CD14-positive monocyte (primary cell): ENCODE measurements around the gene EP400. TPM values are rescaled to one million over a fixed set of nuclear protein-coding genes. Genes with fewer than 3 reads are reported as not detected.
"Not testable (repeated sequence)": the region's sequence is repeated elsewhere in the genome, so short reads cannot be mapped to it uniquely, and the experiment has no call there.

ENCODE experiments used
- DNase-seq, 3 donors: peaks; one replicate each; pipeline ENCODE4 v3.0.0-alpha.2; 2011 to 2022
- H2AFZ ChIP-seq: 2 replicates; pipeline ENCODE4 v1.6.0; 2012; ENCODE audit warnings: mild to moderate bottlenecking, low read depth, low read length, inconsistent platforms; ENCODE audit not compliant: insufficient read depth, poor library complexity, severe bottlenecking
- H3K27ac ChIP-seq, 2 donors: 1 replicate in 1 of 2; 2 replicates in 1 of 2; pipeline ENCODE4 v1.5.1; 2012 to 2013; ENCODE audit warnings: low read length in 2 of 2, control low read depth in 1 of 2, inconsistent platforms in 1 of 2, low read depth in 1 of 2, mild to moderate bottlenecking in 1 of 2
- H3K27me3 ChIP-seq, 2 donors: one replicate each; pipeline versions ENCODE4 v1.6.0 to v1.6.1; 2011 to 2013; ENCODE audit warnings: low read length in 2 of 2; ENCODE audit not compliant: control insufficient read depth in 2 of 2, insufficient read depth in 2 of 2
- H3K36me3 ChIP-seq, 2 donors: replicated peaks in 1 of 2; 1 replicate in 1 of 2; 2 replicates in 1 of 2; pipeline versions ENCODE4 v1.5.1 to v1.6.1; 2012 to 2013; ENCODE audit warnings: low read length in 2 of 2, control low read depth in 1 of 2, inconsistent platforms in 1 of 2, mild to moderate bottlenecking in 1 of 2; ENCODE audit not compliant: insufficient read depth in 2 of 2, control insufficient read depth in 1 of 2
- H3K4me1 ChIP-seq, 2 donors: 1 replicate in 1 of 2; 2 replicates in 1 of 2; pipeline versions ENCODE4 v1.5.1 to v1.6.1; 2012 to 2013; ENCODE audit warnings: low read length in 2 of 2, control low read depth in 1 of 2, inconsistent platforms in 1 of 2, mild to moderate bottlenecking in 1 of 2, moderate library complexity in 1 of 2; ENCODE audit not compliant: insufficient read depth in 2 of 2, control insufficient read depth in 1 of 2
- H3K4me2 ChIP-seq: replicated peaks from 2 replicates; pipeline ENCODE3; 2012; ENCODE audit warnings: low read length, moderate library complexity, mild to moderate bottlenecking; ENCODE audit not compliant: poor library complexity, severe bottlenecking; ENCODE audit errors: extremely low read depth
- H3K4me3 ChIP-seq, 3 experiments: fragments of 200-600 bp in 1 of 3; sonication (generic) in 1 of 3; replicated peaks in 1 of 3; 1 replicate in 2 of 3; 2 replicates in 1 of 3; pipeline ENCODE4 v1.5.1; 2011 to 2013; ENCODE audit warnings: low read length in 3 of 3, mild to moderate bottlenecking in 3 of 3, control low read depth in 2 of 3, low read depth in 2 of 3, inconsistent platforms in 1 of 3, moderate library complexity in 1 of 3
- H3K79me2 ChIP-seq: 2 replicates; pipeline ENCODE4 v1.6.0; 2012; ENCODE audit warnings: mild to moderate bottlenecking, control low read depth, inconsistent platforms, low read length, moderate library complexity; ENCODE audit not compliant: insufficient read depth
- H3K9ac ChIP-seq: 2 replicates; pipeline ENCODE4 v1.6.0; 2017; ENCODE audit warnings: low read length, mild to moderate bottlenecking; ENCODE audit not compliant: insufficient read depth, poor library complexity, severe bottlenecking
- H3K9me3 ChIP-seq, 2 donors: replicated peaks in 1 of 2; 1 replicate in 1 of 2; 2 replicates in 1 of 2; pipeline versions ENCODE4 v1.5.1 to v1.6.1; 2012 to 2013; ENCODE audit warnings: low read length in 2 of 2, control low read depth in 1 of 2; ENCODE audit not compliant: control insufficient read depth in 1 of 2, insufficient read depth in 1 of 2
- H4K20me1 ChIP-seq: 2 replicates; pipeline ENCODE4 v1.6.0; 2012; ENCODE audit warnings: mild to moderate bottlenecking, low read length, control low read depth, moderate library complexity; ENCODE audit not compliant: insufficient read depth
- H3K27ac Mint-ChIP-seq, 7 donors: one replicate each; pipeline ENCODE4 v1.8.0; 2020; ENCODE audit warnings: mild to moderate bottlenecking in 7 of 7, mixed read lengths in 7 of 7, moderate library complexity in 6 of 7, inconsistent platforms in 2 of 7
- H3K27me3 Mint-ChIP-seq, 3 donors: one replicate each; pipeline ENCODE4 v1.8.0; 2021 to 2022; ENCODE audit warnings: low read depth in 3 of 3, mild to moderate bottlenecking in 3 of 3, mixed read lengths in 3 of 3, moderate library complexity in 3 of 3, inconsistent platforms in 1 of 3
- H3K36me3 Mint-ChIP-seq, 2 donors: one replicate each; pipeline ENCODE4 v1.8.0; 2020; ENCODE audit warnings: mixed read lengths in 2 of 2, inconsistent platforms in 1 of 2, mild to moderate bottlenecking in 1 of 2
- H3K4me1 Mint-ChIP-seq: one replicate; pipeline ENCODE4 v1.8.0; 2020; ENCODE audit warnings: mild to moderate bottlenecking, mixed read lengths
- H3K4me3 Mint-ChIP-seq, 2 donors: one replicate each; pipeline ENCODE4 v1.8.0; 2020; ENCODE audit warnings: mild to moderate bottlenecking in 2 of 2, mixed read lengths in 2 of 2, moderate library complexity in 1 of 2
- H3K9me3 Mint-ChIP-seq, 7 donors: one replicate each; pipeline ENCODE4 v1.8.0; 2020 to 2022; ENCODE audit warnings: mixed read lengths in 7 of 7, mild to moderate bottlenecking in 6 of 7, moderate library complexity in 6 of 7, inconsistent platforms in 2 of 7
- CTCF ChIP-seq: fragments of 200-600 bp; IDR thresholded peaks from one replicate; pipeline ENCODE4 v1.8.0; 2022; ENCODE audit warnings: antibody characterized with exemption, mild to moderate bottlenecking
- WGBS: methylation state at CpG from one replicate; pipeline ENCODE4 v1.1.5; 2013; ENCODE audit warnings: missing lambda C conversion rate; ENCODE audit not compliant: insufficient coverage; 5-methylcytosine and 5-hydroxymethylcytosine counted together
- intact Hi-C, 2 donors: fragments of 100-400 bp; cut with micrococcal nuclease; formaldehyde crosslinking; loops; one replicate each; pipeline versions ENCODE4 v1.15.0 to v1.15.1; 2023
- polyA plus RNA-seq, 3 donors: library from polyadenylated mRNA; depleted of rRNA in 1 of 3; unstranded in 2 of 3; stranded (reverse) in 1 of 3; fragments of 300-500 nt in 2 of 3; fragments of >200 nt in 1 of 3; fragmentation: Illumina TruSeq in 2 of 3; gene quantifications; 1 replicate in 2 of 3; 2 replicates in 1 of 3; pipeline ENCODE4 v1.2.3, GENCODE V29; 2012 to 2021

The EP400 gene
- polyA plus RNA-seq, 3 donors, result 0.65 to 12.1 (median 0.81) TPM

- no peak for DNase-seq
- Mint-ChIP-seq H3K36me3 (peaks cover 85 to 94% of the 10 kb centered on the region in 2 donors), H3K4me3 (no peak overlapping the region), H3K27ac (peak overlapping the region in 1 of 7 donors; percentile 17), H3K9me3 (peaks cover 0 to 3% (median 0%) of the 10 kb centered on the region in 7 donors), H3K4me1 (no peaks in the 10 kb centered on the region), H3K27me3 (peaks cover 0 to 4% (median 2%) of the 10 kb centered on the region in 3 donors)
- Histone ChIP-seq H3K9ac (no peak overlapping the region), H3K27ac (no peak overlapping the region), H4K20me1 (peaks cover 3% of the 10 kb centered on the region), H3K36me3 (peaks cover 82 to 100% of the 10 kb centered on the region in 2 donors), H2AFZ (no peak overlapping the region), H3K4me1 (no peaks in the 10 kb centered on the region), H3K9me3 (no peaks in the 10 kb centered on the region), H3K79me2 (no peaks in the 10 kb centered on the region), H3K4me3 (no peak overlapping the region), H3K4me2 (no peak overlapping the region), H3K27me3 (no peaks in the 10 kb centered on the region)
- intact Hi-C loops, result no loop called here
- TF ChIP-seq CTCF, result no peak
- WGBS, result 96% methylated on average over 15 of the region's 16 CpGs
Measured at GRCh38 chr12:132045751-132046150, 96.0 kb downstream of the EP400 start.

GRCh38 chr12:132046561-132046960 lies 96.8 kb downstream of the EP400 start:
- WGBS, result 91% methylated on average over 10 of the region's 11 CpGs
- Histone ChIP-seq H2AFZ (no peak overlapping the region), H4K20me1 (peaks cover 3% of the 10 kb centered on the region), H3K27ac (no peak overlapping the region), H3K4me1 (no peaks in the 10 kb centered on the region), H3K4me3 (no peak overlapping the region), H3K79me2 (no peaks in the 10 kb centered on the region), H3K27me3 (no peaks in the 10 kb centered on the region), H3K4me2 (no peak overlapping the region), H3K36me3 (peaks cover 88 to 100% of the 10 kb centered on the region in 2 donors), H3K9me3 (no peaks in the 10 kb centered on the region), H3K9ac (no peak overlapping the region)
- DNase-seq, result no peak
- intact Hi-C loops, result no loop called here
- Mint-ChIP-seq H3K9me3 (peaks cover 0 to 4% (median 3%) of the 10 kb centered on the region in 7 donors), H3K4me1 (no peaks in the 10 kb centered on the region), H3K27me3 (peaks cover 0 to 4% (median 2%) of the 10 kb centered on the region in 3 donors), H3K36me3 (peaks cover 85 to 94% of the 10 kb centered on the region in 2 donors), H3K27ac (no peak overlapping the region), H3K4me3 (no peak overlapping the region)
- TF ChIP-seq CTCF, result no peak

- H2AFZ ChIP-seq, H3K4me1 ChIP-seq, H3K9me3 ChIP-seq, H3K4me3 ChIP-seq, H3K4me3 Mint-ChIP-seq, H3K27ac ChIP-seq, H3K4me1 Mint-ChIP-seq, H3K27ac Mint-ChIP-seq, H3K79me2 ChIP-seq, H3K27me3 Mint-ChIP-seq, DNase-seq, H3K27me3 ChIP-seq, intact Hi-C loops, H4K20me1 ChIP-seq, H3K9ac ChIP-seq, H3K9me3 Mint-ChIP-seq, H3K4me2 ChIP-seq: not testable (repeated sequence)
- H3K36me3 ChIP-seq, result peaks cover 92 to 99% of the 10 kb centered on the region in 2 donors
- peaks cover 85 to 94% of the 10 kb centered on the region in 2 donors for H3K36me3 Mint-ChIP-seq
- WGBS, result 59% methylated on average over 5 of the region's 11 CpGs
Measured at GRCh38 chr12:132047630-132048029, 97.9 kb downstream of the EP400 start.
